AG04450 (cell line): ENCODE measurements around the gene FRMD4A. TPM values are rescaled to one million over a fixed set of nuclear protein-coding genes. Genes with fewer than 3 reads are reported as not detected.
"Not testable (repeated sequence)": the region's sequence is repeated elsewhere in the genome, so short reads cannot be mapped to it uniquely, and the experiment has no call there.

ENCODE experiments used
- CTCF ChIA-PET: fragments of 300-600, 350-600 bp; formaldehyde crosslinking; extraction: SDS; loops from one replicate; lab custom pipeline; 2022; ENCODE audit warnings: antibody characterized with exemption, inconsistent platforms; lab: Charles Lee
- POLR2A ChIA-PET: fragments of 350-600 bp; formaldehyde crosslinking; extraction: SDS; loops from one replicate; lab custom pipeline; 2021; ENCODE audit warnings: antibody characterized with exemption, inconsistent platforms; lab: Yijun Ruan, JAX
- DNase-seq: peaks from one replicate; pipeline ENCODE4 v3.0.0-alpha.2; 2011; ENCODE audit warnings: low read depth, low spot score
- H3K27ac ChIP-seq: one replicate; pipeline ENCODE4 v1.5.1; 2012; ENCODE audit warnings: low read depth, low read length, control low read depth
- H3K27me3 ChIP-seq: one replicate; pipeline ENCODE4 v1.6.0; 2012; ENCODE audit warnings: low read length; ENCODE audit not compliant: control insufficient read depth, insufficient read depth
- H3K4me3 ChIP-seq: 2 replicates; pipeline ENCODE4 v1.5.1; 2011; ENCODE audit warnings: mild to moderate bottlenecking, low read depth, low read length, control low read depth
- H3K9me3 ChIP-seq: 2 replicates; pipeline ENCODE4 v1.5.1; 2012; ENCODE audit warnings: low read length; ENCODE audit not compliant: control insufficient read depth, insufficient read depth
- CTCF ChIP-seq: IDR thresholded peaks from 2 replicates; pipeline ENCODE4 v1.5.1; 2011; ENCODE audit warnings: low read depth, low read length, control low read depth, inconsistent platforms
- polyA plus RNA-seq: library from polyadenylated mRNA; depleted of rRNA; stranded (reverse); fragments of >200 nt; gene quantifications from 2 replicates; pipeline ENCODE4 v1.2.3, GENCODE V29; 2011

Gene FRMD4A
- polyA plus RNA-seq, 1 experiment: 45.7 TPM

GRCh38 chr10:13905281-13905680, 425.4 kb downstream of the FRMD4A start:
- no peak for DNase-seq
- ChIA-PET CTCF (no interaction called here), POLR2A (no interaction called here)
- H3K4me3 ChIP-seq: no peak overlapping the region
- TF ChIP-seq CTCF: no peak
- no peak overlapping the region for H3K27ac ChIP-seq
- H3K27me3 ChIP-seq: no peaks in the 10 kb centered on the region
- H3K9me3 ChIP-seq: no peaks in the 10 kb centered on the region

- H3K9me3 ChIP-seq: no peaks in the 10 kb centered on the region
- no peak overlapping the region for H3K27ac ChIP-seq
- TF ChIP-seq CTCF: no peak
- H3K27me3 ChIP-seq: no peaks in the 10 kb centered on the region
- no peak overlapping the region for H3K4me3 ChIP-seq
- CTCF ChIA-PET: no interaction called here
- POLR2A ChIA-PET: no interaction called here
- no peak for DNase-seq
These were observed 426.7 kb downstream of the FRMD4A start for GRCh38 chr10:13904064-13904463.

- no peak overlapping the region for H3K27ac ChIP-seq
- H3K9me3 ChIP-seq: no peaks in the 10 kb centered on the region
- H3K27me3 ChIP-seq: no peaks in the 10 kb centered on the region
- TF ChIP-seq CTCF: no peak
- no peak overlapping the region for H3K4me3 ChIP-seq
- CTCF ChIA-PET: no interaction called here
- DNase-seq: no peak
- POLR2A ChIA-PET: interaction anchor here (0.5 kb wide), 1 partner anchor 9 kb away, joined by 5 read pairs; no protein-coding TSS in a partner anchor
These were observed 427.7 kb downstream of the FRMD4A start for GRCh38 chr10:13902868-13903587.

- POLR2A ChIA-PET: no interaction called here
- no peak for TF ChIP-seq CTCF
- Histone ChIP-seq H3K4me3 (no peak overlapping the region), H3K27me3 (no peaks in the 10 kb centered on the region), H3K27ac (no peak overlapping the region), H3K9me3 (no peaks in the 10 kb centered on the region)
- no peak for DNase-seq
- CTCF ChIA-PET: no interaction called here
These were observed 430.8 kb downstream of the FRMD4A start for GRCh38 chr10:13899941-13900340.

GRCh38 chr10:13896146-13896545, 434.6 kb downstream of the FRMD4A start:
- CTCF ChIA-PET, POLR2A ChIA-PET, H3K4me3 ChIP-seq, H3K27me3 ChIP-seq, H3K9me3 ChIP-seq, DNase-seq, H3K27ac ChIP-seq: not testable (repeated sequence)
